HG02884 (cell line): ENCODE measurements around the gene PCMT1.
"Not testable (repeated sequence)": the region's sequence is repeated elsewhere in the genome, so short reads cannot be mapped to it uniquely, and the experiment has no call there.

Experiments
- ATAC-seq: cut with Tn5 transposase; IDR thresholded peaks from one replicate; pipeline ENCODE4 v1.9.1; 2021; ENCODE audit warnings: mild to moderate bottlenecking, moderate library complexity; ENCODE audit not compliant: unreplicated experiment

Gene PCMT1

DNA sequence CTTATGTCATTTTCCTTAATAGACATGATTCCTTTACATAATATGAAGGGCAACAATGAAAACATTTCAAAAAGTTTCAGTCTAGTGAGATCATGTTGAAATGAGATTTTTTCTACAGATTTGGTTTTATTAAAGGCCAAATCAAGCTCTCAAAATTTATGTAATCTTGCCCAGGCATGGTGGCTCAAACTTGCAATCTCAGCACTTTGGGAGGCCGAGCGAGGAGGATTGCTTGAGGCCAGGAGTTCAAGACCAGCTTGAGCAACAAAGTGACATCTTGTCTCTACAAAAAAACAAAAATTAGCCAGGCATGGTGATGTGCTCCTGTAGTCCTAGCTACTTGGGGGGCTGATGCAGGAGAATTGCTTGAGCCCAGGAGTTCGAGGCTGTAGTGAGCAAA lies 63.8 kb downstream of the PCMT1 start:
- ATAC-seq: no peak

DNA sequence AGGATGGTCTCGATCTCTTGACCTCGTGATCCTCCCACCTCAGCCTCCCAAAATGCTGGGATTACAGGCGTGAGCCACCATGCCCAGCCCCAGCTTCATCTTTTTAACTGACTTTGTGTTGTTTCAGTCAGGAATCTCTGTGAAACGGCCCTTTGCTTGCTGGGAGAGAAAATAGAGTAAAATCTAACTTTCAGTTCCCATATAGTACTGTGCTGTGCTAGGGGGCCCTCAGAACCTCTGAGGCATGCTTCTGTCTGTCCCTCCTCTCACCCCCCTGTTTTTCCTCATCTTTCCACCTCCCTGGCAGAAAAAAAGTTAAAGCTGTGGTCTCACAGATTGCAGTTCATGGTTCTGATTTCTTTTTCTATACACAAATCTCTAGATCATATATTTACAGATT lies 66.2 kb downstream of the PCMT1 start:
- ATAC-seq: peak; percentile 75

DNA sequence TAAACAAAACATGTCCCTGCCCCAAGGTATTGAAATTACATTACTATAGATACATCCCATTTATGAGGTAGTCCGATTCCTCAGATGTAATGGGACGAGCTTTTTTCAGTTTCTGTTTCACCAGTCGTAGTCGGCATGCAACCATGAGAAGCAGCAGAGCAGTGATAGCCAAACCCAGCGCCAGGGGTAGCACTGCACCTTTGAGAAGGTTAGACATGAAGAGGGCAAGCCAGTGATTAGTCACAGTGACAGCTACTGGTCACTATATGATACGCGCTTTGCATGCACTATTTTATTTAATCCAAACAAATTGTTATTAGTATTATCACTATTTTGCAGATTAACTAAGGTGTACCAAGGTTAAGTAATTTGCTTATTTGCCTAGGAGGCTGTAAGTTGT lies 71.0 kb downstream of the PCMT1 start:
- ATAC-seq: no peak

DNA sequence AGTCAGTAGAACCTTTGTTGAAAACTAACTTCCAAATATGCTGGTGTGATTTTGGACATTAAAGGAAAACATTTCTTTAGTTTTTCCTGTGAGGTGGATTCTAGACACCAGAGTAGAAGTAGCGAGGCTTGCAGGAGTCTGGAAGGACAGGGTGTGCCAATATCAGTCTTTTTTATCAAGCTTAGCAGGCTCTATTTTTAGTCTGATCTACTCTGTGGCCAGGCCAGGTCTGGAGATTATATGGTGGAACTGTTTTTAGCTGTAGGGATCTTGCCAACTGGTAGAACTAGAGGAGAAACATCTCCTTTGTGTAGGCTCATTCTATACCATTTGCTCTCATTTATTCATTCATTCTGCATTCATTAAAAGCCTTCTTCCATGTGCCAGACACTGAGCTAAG lies 72.0 kb downstream of the PCMT1 start:
- ATAC-seq: no peak

DNA sequence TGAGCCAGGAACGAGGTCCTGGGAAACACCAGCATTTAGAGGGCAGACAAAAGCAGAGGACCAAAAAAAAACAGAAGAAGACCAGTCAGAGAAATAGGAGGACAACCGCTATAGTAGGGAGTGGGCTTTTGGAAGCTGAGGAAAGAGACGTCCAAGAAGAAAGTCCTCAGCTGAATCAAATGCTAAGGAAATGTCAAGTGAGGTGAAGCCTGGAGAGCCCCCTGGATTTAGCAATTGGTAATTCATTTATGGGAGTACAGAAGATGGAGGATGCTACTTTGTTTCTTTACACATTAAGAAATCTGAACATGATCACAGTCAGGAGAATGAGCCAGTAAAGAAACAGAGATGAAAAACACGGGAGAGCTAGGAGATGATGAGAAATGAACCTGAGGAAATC lies 73.5 kb downstream of the PCMT1 start:
- no peak for ATAC-seq

GRCh38 chr6:149825292-149825691 lies 75.8 kb downstream of the PCMT1 start:
- no peak for ATAC-seq

GRCh38 chr6:149830731-149831307 lies 81.3 kb downstream of the PCMT1 start:
- no peak for ATAC-seq

DNA sequence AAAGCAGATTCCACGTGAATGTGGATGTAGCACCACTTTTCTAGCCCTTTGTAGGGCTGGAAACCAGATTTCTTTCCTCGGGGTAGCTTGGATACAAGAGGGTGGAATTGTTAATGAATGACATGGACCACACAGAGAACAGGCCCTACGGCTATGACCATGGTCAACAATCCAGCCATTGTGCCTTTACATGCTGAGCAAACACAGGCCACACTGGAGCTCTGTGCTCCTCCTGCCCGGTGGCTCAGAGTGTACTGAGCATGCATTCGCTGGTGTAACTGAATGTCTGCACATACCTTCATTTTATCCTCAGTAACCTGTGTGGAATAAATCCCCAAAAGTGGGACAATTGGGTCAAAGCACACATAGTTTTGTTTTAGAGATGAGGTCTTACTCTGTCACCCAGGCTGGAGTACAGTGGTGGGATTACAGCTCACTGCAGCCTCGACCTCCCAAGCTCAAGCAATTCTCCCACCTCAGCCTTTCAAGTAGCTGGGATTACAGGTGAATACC lies 81.8 kb downstream of the PCMT1 start:
- no peak for ATAC-seq

- ATAC-seq: no peak
Measured at GRCh38 chr6:149833651-149834050, 84.1 kb downstream of the PCMT1 start.

- no peak for ATAC-seq
Measured at GRCh38 chr6:149834513-149835481, 85.3 kb downstream of the PCMT1 start.

DNA sequence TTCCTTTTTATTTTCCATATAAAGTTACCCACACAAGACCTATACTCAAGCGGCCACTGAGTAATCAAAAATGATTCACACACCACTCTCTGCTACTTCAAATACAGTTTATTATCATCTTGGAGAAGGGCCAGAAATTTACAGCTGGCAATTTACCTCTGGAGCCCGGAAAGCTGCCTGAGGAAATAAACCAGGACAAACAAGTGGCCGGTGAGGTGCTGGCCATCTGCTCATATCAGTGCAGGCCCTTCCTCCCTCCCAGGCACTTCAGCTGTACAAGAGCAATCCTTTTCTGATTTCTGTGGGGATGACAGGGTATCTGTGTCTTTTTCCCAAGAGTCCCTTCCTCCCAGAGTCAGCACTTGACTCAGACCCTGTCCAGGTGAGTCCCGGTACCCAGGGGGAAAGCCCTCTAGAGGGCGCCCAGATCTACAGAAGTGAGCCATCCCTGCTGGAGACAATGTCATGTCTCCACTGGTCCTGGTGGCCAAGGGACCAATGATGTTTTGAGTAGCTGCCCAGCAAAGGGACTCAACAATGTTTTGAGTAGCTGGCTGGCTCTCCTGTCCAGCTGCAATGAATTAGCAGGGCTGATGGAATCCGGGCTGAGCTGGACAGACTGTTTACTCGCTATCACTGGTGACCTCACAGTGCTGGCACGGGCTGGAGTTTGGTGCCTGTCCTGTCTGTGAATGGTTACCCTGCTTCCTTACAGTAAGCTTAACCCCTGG lies 91.0 kb downstream of the PCMT1 start:
- no peak for ATAC-seq

DNA sequence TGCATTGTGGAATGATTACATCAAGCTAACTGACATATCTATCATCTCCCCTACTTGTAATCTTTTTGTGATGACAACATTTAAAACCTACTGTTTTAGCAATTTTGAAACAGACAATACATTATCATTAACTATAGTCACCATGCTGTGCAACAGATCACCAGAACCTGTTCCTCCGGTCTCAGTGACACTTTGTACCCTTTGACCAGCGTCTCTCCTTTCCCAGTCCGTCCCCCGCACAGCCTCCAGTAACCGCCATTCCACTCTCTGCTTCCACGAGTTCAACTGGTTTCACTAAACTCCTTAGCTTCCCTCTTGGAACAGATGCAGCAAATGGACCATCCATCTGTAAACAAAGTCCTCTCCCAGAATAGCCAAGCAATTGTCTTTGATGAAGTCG lies 92.8 kb downstream of the PCMT1 start:
- ATAC-seq: no peak

- no peak for ATAC-seq
Measured at GRCh38 chr6:149843051-149843633, 93.6 kb downstream of the PCMT1 start.

DNA sequence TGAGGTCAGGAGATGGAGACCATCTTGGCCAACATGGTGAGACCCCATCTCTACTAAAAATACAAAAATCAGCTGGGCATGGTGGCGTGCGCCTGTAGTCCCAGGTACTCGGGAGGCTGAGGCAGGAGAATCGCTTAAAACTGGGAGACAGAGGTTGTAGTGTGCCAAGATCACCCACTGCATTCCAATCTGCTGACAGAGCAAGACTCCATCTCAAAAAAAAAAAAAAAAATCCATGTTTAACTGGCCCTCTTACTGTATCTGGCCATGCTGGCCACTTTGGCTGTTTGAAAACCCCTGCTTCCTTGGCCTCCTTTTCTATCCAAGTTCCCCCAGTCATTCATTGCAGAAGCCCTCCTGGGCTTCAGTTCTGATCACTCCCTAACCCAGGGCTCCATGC lies 94.5 kb downstream of the PCMT1 start:
- not testable (repeated sequence) for ATAC-seq

- no peak for ATAC-seq
Measured at GRCh38 chr6:149844480-149844879, 94.9 kb downstream of the PCMT1 start.

DNA sequence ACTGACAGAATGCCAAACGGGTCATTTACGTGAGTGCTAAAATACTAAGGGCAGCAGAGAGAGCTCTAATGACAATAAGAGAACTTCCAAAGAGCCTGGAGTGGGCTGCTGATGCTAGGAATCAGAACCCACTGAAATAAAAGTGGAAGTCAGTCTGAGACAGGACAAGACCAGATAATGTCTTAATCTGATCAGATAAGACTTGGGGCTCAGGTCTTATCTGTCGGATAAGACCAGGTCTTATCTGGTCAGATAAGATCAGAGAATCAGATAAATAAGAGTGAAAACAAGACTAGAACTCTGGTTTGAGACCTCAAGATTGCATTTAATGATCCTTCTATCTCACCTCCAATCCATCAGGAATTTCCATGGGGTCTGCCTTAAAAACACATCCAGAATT lies 96.0 kb downstream of the PCMT1 start:
- ATAC-seq: no peak

DNA sequence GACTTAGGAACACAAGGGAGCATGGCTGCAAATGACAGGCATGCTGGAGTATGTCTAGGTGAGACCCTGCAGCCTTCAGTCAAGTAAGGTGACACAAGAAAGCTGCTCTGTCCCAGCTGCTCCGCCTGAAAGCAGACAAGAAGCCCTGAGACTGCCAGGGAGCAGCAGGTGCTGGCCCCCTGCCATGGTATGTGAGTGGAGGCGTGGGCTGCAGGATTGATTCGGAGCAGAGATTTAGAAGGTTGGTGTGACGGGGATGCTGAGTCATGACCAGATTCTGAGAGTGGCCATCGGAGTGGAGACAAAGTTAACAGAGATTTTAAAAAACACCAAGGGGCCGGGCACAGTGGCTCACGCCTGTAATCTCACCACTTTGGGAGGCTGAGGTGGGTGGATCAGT lies 96.8 kb downstream of the PCMT1 start:
- ATAC-seq: no peak

DNA sequence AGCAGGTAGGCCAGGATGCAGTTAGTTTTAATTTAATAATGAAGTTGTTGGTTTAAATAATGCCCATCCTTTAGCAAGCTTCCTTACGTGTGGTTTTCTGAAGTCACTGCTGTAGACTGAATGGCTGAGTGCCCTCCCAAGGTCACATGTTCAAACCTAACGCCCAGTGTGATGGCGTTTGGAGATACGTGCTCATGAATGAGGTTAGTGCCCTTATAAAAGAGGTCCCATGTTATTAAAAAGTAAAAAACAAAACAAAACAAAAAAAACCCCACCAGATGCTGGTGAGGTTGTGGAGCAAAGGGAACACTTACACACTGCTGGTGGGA lies 98.4 kb downstream of the PCMT1 start:
- no peak for ATAC-seq

DNA sequence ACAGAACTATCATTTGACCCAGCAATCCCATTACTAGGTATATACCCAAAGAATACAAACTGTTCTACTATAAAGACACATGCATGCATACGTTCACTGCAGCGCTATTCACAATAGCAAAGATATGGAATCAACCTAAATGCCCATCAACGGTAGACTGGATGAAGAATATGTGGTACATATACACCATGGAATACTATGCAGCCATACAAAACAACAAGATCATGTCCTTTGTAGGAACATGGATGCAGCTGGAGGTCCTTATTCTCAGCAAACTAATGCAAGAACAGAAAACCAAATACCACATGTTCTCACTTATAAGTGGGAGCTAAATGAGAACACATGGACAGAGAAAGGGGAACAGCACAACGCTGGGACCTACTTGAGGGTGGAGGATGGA lies 98.8 kb downstream of the PCMT1 start:
- not testable (repeated sequence) for ATAC-seq

DNA sequence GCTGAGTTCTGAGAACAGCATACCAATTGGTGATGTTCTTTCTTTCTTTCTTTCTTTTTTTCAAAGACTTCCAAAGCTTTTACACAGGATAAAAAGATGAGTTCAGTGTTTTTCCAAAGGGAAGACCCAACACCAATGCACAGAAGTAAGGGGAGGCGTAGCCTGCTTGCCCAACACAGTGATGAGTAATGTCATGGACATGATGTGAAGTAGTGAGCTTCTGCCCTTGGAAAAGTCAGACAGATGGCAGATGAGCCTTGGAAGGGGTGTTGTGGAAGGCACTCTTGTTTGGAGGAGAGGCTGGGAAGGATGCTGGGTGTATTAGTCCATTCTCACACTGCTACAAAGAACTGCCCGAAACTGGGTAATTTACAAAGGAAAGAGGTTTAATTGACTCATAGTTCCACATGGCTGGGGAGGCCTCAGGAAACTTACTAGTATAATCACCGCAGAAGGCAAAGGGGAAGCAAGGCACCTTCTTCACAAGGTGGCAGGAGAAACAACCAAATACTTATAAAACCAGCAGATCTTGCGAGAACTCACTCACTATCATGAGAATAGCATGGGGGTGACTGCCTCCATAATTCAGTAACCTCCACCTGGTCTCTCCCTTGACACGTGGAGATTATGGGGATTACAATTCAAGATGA lies 102.0 kb downstream of the PCMT1 start:
- no peak for ATAC-seq

DNA sequence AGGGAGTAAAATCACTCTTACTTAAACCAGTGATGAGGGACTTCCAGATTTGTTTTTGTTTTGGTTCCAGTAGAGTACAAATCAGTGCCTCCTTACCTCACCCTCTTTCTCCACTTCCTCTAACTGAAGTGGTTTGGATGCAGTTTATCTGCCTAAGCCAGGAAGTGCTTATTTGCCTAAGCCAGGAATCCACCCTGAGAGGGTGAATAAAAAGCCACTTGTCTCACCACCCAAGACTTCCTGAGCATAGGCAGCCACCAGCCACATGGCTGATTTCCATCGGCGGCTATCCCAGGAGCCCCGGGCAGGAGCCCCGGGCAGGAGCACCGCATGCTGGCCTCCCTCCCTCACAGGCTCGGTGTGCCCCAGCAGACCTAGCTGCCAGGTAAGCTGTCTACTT lies 102.6 kb downstream of the PCMT1 start:
- peak; percentile 52 for ATAC-seq
